ENCODE data around the gene CRYBA1.

DNA sequence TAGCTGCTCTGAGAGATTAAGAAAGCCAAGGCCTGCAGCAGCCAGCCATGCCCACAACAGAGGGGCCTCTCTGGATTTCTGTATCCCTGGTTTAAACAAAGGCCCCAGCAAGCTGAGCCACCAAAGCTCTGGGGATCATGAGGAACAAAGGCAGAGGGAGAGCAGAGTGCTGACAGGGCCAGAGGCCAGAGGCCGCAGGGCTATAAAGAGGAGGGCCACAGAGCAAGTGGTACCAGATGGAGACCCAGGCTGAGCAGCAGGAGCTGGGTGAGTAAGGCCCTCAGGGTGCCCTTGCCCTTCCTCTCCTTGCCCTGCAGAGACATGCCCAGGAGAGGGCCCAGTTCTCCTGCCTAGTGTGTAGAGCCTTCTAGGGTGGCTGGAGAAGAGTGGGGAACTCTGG, at the start of gene CRYBA1:
- TF ChIP-seq, protein P1, sequence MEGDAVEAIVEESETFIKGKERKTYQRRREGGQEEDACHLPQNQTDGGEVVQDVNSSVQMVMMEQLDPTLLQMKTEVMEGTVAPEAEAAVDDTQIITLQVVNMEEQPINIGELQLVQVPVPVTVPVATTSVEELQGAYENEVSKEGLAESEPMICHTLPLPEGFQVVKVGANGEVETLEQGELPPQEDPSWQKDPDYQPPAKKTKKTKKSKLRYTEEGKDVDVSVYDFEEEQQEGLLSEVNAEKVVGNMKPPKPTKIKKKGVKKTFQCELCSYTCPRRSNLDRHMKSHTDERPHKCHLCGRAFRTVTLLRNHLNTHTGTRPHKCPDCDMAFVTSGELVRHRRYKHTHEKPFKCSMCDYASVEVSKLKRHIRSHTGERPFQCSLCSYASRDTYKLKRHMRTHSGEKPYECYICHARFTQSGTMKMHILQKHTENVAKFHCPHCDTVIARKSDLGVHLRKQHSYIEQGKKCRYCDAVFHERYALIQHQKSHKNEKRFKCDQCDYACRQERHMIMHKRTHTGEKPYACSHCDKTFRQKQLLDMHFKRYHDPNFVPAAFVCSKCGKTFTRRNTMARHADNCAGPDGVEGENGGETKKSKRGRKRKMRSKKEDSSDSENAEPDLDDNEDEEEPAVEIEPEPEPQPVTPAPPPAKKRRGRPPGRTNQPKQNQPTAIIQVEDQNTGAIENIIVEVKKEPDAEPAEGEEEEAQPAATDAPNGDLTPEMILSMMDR (IDR thresholded peaks at IDR 0.05; ENCODE audit: low read depth, low read length), result no peak
- TF ChIP-seq POLR2A (IDR thresholded peaks at IDR 0.05; ENCODE audit: extremely low read depth, insufficient read length) (no peak), MYC (IDR thresholded peaks at IDR 0.05; ENCODE audit: low read depth, low read length) (no peak)
- TF ChIP-seq, protein P2, sequence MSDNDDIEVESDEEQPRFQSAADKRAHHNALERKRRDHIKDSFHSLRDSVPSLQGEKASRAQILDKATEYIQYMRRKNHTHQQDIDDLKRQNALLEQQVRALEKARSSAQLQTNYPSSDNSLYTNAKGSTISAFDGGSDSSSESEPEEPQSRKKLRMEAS (IDR thresholded peaks at IDR 0.05; ENCODE audit: low read depth, low read length), result no peak

All from NB4 (cell line).